A549 (cell line): ENCODE measurements around the gene TEKT5.

Source experiments
- CEBPB ChIP-seq, 2 experiments: fragments of >200 bp in 1 of 2; sonication (Bioruptor Twin) in 1 of 2; formaldehyde crosslinking in 1 of 2; IDR thresholded peaks; 2 replicates each; pipeline ENCODE4 v1.6.1; 2012 to 2016
- CHD2 ChIP-seq: fragments of 150-350 bp; IDR thresholded peaks from 2 replicates; pipeline ENCODE4 v1.6.1; 2014; ENCODE audit warnings: low read length; ENCODE audit not compliant: partially characterized antibody
- CTCF ChIP-seq: fragments of >200 bp; sonication (Bioruptor Twin); formaldehyde crosslinking; IDR thresholded peaks from 3 replicates; pipeline ENCODE4 v1.5.1; 2016
- EP300 ChIP-seq, 2 experiments: fragments of >200 bp; sonication (Bioruptor Twin); formaldehyde crosslinking; IDR thresholded peaks; 2 replicates in 1 of 2; 3 replicates in 1 of 2; pipeline ENCODE4 v1.6.1; 2016 to 2017
- ESRRA ChIP-seq: fragments of 150-350 bp; IDR thresholded peaks from 2 replicates; pipeline ENCODE4 v1.6.1; 2014; ENCODE audit warnings: mild to moderate bottlenecking, low read length, borderline replicate concordance
- MAFK ChIP-seq: fragments of 450-650 bp; IDR thresholded peaks from 2 replicates; pipeline ENCODE4 v1.6.1; 2014; ENCODE audit not compliant: partially characterized antibody
- MYC ChIP-seq: IDR thresholded peaks from 2 replicates; pipeline ENCODE4 v1.6.1; 2012; ENCODE audit warnings: mild to moderate bottlenecking, inconsistent platforms, low read length, improper control_type of control experiment, borderline replicate concordance
- PBX3 ChIP-seq: IDR thresholded peaks from 2 replicates; pipeline ENCODE4 v1.6.1; 2012
- POLR2A ChIP-seq: IDR thresholded peaks from 2 replicates; pipeline ENCODE4 v1.6.1; 2012; ENCODE audit warnings: mild to moderate bottlenecking, low read length
- RCOR1 ChIP-seq: fragments of 150-350 bp; IDR thresholded peaks from 2 replicates; pipeline ENCODE4 v1.6.1; 2014; ENCODE audit warnings: antibody characterized with exemption, low read length, low read depth
- SMC3 ChIP-seq: fragments of >200 bp; sonication (Bioruptor Twin); formaldehyde crosslinking; IDR thresholded peaks from 3 replicates; pipeline ENCODE4 v1.6.1; 2018; ENCODE audit warnings: inconsistent platforms
- ZC3H11A ChIP-seq: fragments of 450-650 bp; IDR thresholded peaks from 2 replicates; pipeline ENCODE4 v1.6.1; 2014; ENCODE audit warnings: antibody characterized with exemption, mild to moderate bottlenecking
- ZNF302 ChIP-seq: fragments of 250-450 bp; sonication (Bioruptor Pico); IDR thresholded peaks from 2 replicates; pipeline ENCODE4 v1.9.0; 2021; ENCODE audit warnings: inconsistent platforms, mild to moderate bottlenecking, moderate library complexity

GRCh38 chr16:10694830-10695229, at the start of gene TEKT5:
- no peak for TF ChIP-seq ESRRA
- no peak for TF ChIP-seq MYC
- no peak for TF ChIP-seq POLR2A
- TF ChIP-seq ZC3H11A: no peak
- TF ChIP-seq MAFK: no peak
- no peak for TF ChIP-seq CTCF
- no peak for TF ChIP-seq ZNF302 (CRISPR knock-in tag)
- no peak for TF ChIP-seq CEBPB (IDR thresholded peaks at IDR 0.05)
- TF ChIP-seq EP300 (IDR thresholded peaks at IDR 0.05): no peak
- TF ChIP-seq RCOR1: no peak
- no peak for TF ChIP-seq SMC3
- TF ChIP-seq CHD2: no peak
- no peak for TF ChIP-seq PBX3
